Measurements from ENCODE around the gene MPO. TPM values are rescaled to one million over a fixed set of nuclear protein-coding genes. Genes with fewer than 3 reads are reported as not detected.

MPO gene
- total and polyA plus RNA-seq, 2 donors (not counting 1 experiment from before 2014, with no cell fraction given) = 0.07 TPM; not detected in 1

- no peak for TF ChIP-seq EZH2 (IDR thresholded peaks at IDR 0.05; ENCODE audit: borderline replicate concordance, insufficient read depth, low read depth, low read length, poor library complexity, severe bottlenecking)
- TF ChIP-seq, protein P1, sequence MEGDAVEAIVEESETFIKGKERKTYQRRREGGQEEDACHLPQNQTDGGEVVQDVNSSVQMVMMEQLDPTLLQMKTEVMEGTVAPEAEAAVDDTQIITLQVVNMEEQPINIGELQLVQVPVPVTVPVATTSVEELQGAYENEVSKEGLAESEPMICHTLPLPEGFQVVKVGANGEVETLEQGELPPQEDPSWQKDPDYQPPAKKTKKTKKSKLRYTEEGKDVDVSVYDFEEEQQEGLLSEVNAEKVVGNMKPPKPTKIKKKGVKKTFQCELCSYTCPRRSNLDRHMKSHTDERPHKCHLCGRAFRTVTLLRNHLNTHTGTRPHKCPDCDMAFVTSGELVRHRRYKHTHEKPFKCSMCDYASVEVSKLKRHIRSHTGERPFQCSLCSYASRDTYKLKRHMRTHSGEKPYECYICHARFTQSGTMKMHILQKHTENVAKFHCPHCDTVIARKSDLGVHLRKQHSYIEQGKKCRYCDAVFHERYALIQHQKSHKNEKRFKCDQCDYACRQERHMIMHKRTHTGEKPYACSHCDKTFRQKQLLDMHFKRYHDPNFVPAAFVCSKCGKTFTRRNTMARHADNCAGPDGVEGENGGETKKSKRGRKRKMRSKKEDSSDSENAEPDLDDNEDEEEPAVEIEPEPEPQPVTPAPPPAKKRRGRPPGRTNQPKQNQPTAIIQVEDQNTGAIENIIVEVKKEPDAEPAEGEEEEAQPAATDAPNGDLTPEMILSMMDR (IDR thresholded peaks at IDR 0.05) = no peak
- intact Hi-C loops (cut with micrococcal nuclease) = no loop called here
- H3K9me3 Mint-ChIP-seq (ENCODE audit: insufficient read depth) = no peaks in the 10 kb centered on the region
- Histone ChIP-seq H3K4me2 (replicated peaks; ENCODE audit: low read depth, low read length, poor library complexity, severe bottlenecking) (no peak overlapping the region), H2AFZ (ENCODE audit: insufficient read depth, low read depth, low read length, poor library complexity, severe bottlenecking) (no peak overlapping the region), H3K27me3 (replicated peaks in 1 of 4; ENCODE audit: control extremely low read depth in 1 of 4, control insufficient read depth in 3 of 4, insufficient read depth in 4 of 4, low read length in 3 of 4) (peaks cover 0 to 7% (median 0%) of the 10 kb centered on the region in 4 experiments), H3K36me3 (replicated peaks in 1 of 2; ENCODE audit: control extremely low read depth in 1 of 2, control insufficient read depth in 1 of 2, extremely low read depth in 1 of 2, insufficient read depth in 2 of 2, low read length in 1 of 2) (no peaks in the 10 kb centered on the region), H3K79me2 (ENCODE audit: control insufficient read depth, insufficient read depth, low read length) (no peaks in the 10 kb centered on the region), H3K9me3 (ENCODE audit: control extremely low read depth in 1 of 3, control insufficient read depth in 2 of 3, insufficient read depth in 1 of 3, low read length in 2 of 3) (peaks cover 0 to 3% (median 0%) of the 10 kb centered on the region in 3 donors), H3K27ac (ENCODE audit: low read length in 2 of 2) (no peak overlapping the region), H3K4me3 (ENCODE audit: control extremely low read depth in 1 of 5, extremely low read depth in 1 of 5, insufficient read depth in 1 of 5, low read depth in 2 of 5, low read length in 4 of 5) (no peak overlapping the region), H3K4me1 (ENCODE audit: control insufficient read depth in 2 of 2, insufficient read depth in 2 of 2, low read length in 2 of 2) (no peaks in the 10 kb centered on the region), H3K9ac (ENCODE audit: low read length) (no peak overlapping the region), H4K20me1 (ENCODE audit: control insufficient read depth, insufficient read depth, low read length, poor library complexity, severe bottlenecking) (no peaks in the 10 kb centered on the region)
- H3K4me1 Mint-ChIP-seq = peaks cover 3% of the 10 kb centered on the region
- peaks cover 20% of the 10 kb centered on the region for H3K27me3 Mint-ChIP-seq
- 98% methylated on average over 20 of the region's 21 CpGs for WGBS (ENCODE audit: insufficient coverage)
- DNase-seq (no peak), ATAC-seq (ENCODE audit: low read depth) (no peak)
- POLR2A ChIA-PET = no interaction called here
- CTCF ChIA-PET = interaction anchor here (1.1 kb wide), 1 partner anchor 21 kb away, joined by 4 read pairs; no protein-coding TSS in a partner anchor
- no peak overlapping the region for H3K27ac Mint-ChIP-seq
- H3K4me3 Mint-ChIP-seq = no peak overlapping the region
These were observed 9.4 kb downstream of the MPO start for GRCh38 chr17:58271216-58271931.

DNA sequence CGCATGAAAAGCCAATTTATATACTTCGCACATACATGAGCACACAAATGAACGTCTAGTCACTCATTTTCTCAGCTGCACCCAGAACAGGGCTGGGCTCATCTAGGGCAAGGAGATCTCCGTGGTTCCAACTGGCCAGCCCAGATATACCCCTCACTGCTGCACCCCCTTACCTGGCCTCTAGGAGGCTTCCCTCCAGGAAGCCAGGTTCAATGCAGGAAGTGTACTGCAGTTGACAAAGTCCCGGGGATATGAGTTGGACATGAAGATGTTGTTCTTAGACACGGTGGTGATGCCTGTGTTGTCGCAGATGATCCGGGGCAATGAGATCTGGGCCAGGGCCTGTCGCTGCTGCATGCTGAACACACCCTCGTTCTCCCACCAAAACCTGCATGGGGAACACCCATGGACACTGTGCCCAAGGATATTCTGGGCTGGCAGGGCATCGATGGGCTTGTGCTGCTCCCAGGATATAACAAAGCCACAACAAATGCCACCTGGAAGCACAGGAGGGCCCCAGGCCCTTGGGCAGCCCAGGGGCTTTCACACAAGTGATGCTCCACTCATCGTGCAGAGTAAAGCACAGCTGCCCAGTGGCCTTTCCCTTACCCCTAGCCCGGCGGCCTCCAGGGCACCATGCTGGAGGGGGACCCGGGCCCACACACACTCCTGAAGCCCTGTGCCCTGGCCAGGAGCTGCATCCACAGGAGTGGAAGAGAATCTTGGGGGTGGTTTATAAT, 10.1 kb downstream of the MPO start:
- H3K4me3 Mint-ChIP-seq = no peak overlapping the region
- DNase-seq = no peak
- no peak overlapping the region for H3K9ac ChIP-seq (ENCODE audit: low read length)
- H3K9me3 Mint-ChIP-seq (ENCODE audit: insufficient read depth) = no peaks in the 10 kb centered on the region
- H3K27me3 Mint-ChIP-seq = peaks cover 25% of the 10 kb centered on the region
- WGBS (ENCODE audit: insufficient coverage) = 88% methylated on average over 13 of the region's 15 CpGs
- H3K27me3 ChIP-seq (replicated peaks in 1 of 4; ENCODE audit: control extremely low read depth in 1 of 4, control insufficient read depth in 3 of 4, insufficient read depth in 4 of 4, low read length in 3 of 4) = peaks cover 0 to 10% (median 0%) of the 10 kb centered on the region in 4 experiments
- H3K27ac Mint-ChIP-seq = no peak overlapping the region
- no peaks in the 10 kb centered on the region for H3K4me1 ChIP-seq (ENCODE audit: control insufficient read depth in 2 of 2, insufficient read depth in 2 of 2, low read length in 2 of 2)
- TF ChIP-seq EZH2 (IDR thresholded peaks at IDR 0.05; ENCODE audit: borderline replicate concordance, insufficient read depth, low read depth, low read length, poor library complexity, severe bottlenecking) = no peak
- TF ChIP-seq, protein P1 (IDR thresholded peaks at IDR 0.05) = peak; percentile 8
- H3K4me2 ChIP-seq (replicated peaks; ENCODE audit: low read depth, low read length, poor library complexity, severe bottlenecking) = no peak overlapping the region
- no peak for ATAC-seq (ENCODE audit: low read depth)
- H2AFZ ChIP-seq (ENCODE audit: insufficient read depth, low read depth, low read length, poor library complexity, severe bottlenecking) = no peak overlapping the region
- H3K27ac ChIP-seq (ENCODE audit: low read length in 2 of 2) = no peak overlapping the region
- no peak overlapping the region for H3K4me3 ChIP-seq (ENCODE audit: control extremely low read depth in 1 of 5, extremely low read depth in 1 of 5, insufficient read depth in 1 of 5, low read depth in 2 of 5, low read length in 4 of 5)
- H4K20me1 ChIP-seq (ENCODE audit: control insufficient read depth, insufficient read depth, low read length, poor library complexity, severe bottlenecking) = no peaks in the 10 kb centered on the region
- no peaks in the 10 kb centered on the region for H3K79me2 ChIP-seq (ENCODE audit: control insufficient read depth, insufficient read depth, low read length)
- intact Hi-C loops (cut with micrococcal nuclease) = no loop called here
- peaks cover 3% of the 10 kb centered on the region for H3K4me1 Mint-ChIP-seq
- no peaks in the 10 kb centered on the region for H3K36me3 ChIP-seq (replicated peaks in 1 of 2; ENCODE audit: control extremely low read depth in 1 of 2, control insufficient read depth in 1 of 2, extremely low read depth in 1 of 2, insufficient read depth in 2 of 2, low read length in 1 of 2)
- CTCF ChIA-PET = interaction anchor here (1.1 kb wide), 1 partner anchor 21 kb away, joined by 4 read pairs; no protein-coding TSS in a partner anchor
- POLR2A ChIA-PET = no interaction called here
- peaks cover 0 to 3% (median 0%) of the 10 kb centered on the region in 3 donors for H3K9me3 ChIP-seq (ENCODE audit: control extremely low read depth in 1 of 3, control insufficient read depth in 2 of 3, insufficient read depth in 1 of 3, low read length in 2 of 3)
